ENCODE data around the gene INTS2.

The INTS2 gene

GRCh38 chr17:61878520-61878919 lies 49.3 kb downstream of the INTS2 start:
- no peaks in the 10 kb centered on the region for H3K27me3 ChIP-seq (ENCODE audit: insufficient read depth, poor library complexity, severe bottlenecking)

GRCh38 chr17:61877837-61878236 lies 49.9 kb downstream of the INTS2 start:
- Histone ChIP-seq H3K27ac (replicated peaks) (no peak overlapping the region), H3K27me3 (ENCODE audit: insufficient read depth, poor library complexity, severe bottlenecking) (no peaks in the 10 kb centered on the region), H3K4me3 (replicated peaks; ENCODE audit: insufficient read depth, low read length) (no peak overlapping the region)
- no peak for DNase-seq (ENCODE audit: low read depth in 1 of 2, low spot score in 1 of 2)
- TF ChIP-seq SPI1 (IDR thresholded peaks at IDR 0.05; ENCODE audit: borderline replicate concordance, low read depth) (no peak), GABPA (IDR thresholded peaks at IDR 0.05; ENCODE audit: low read depth) (no peak), REST (IDR thresholded peaks at IDR 0.05; ENCODE audit: insufficient replicate concordance, low read depth) (no peak), CTCF (IDR thresholded peaks at IDR 0.05; ENCODE audit: insufficient read depth, low read length) (no peak), POLR2AphosphoS5 (IDR thresholded peaks at IDR 0.05; ENCODE audit: low read depth) (no peak)

More at GRCh38 chr17:61878520-61878919, 49.3 kb downstream of the INTS2 start:
- H3K27ac ChIP-seq (replicated peaks) = no peak overlapping the region
- TF ChIP-seq REST (IDR thresholded peaks at IDR 0.05; ENCODE audit: insufficient replicate concordance, low read depth) = no peak
- H3K4me3 ChIP-seq (replicated peaks; ENCODE audit: insufficient read depth, low read length) = no peak overlapping the region
- no peak for DNase-seq (ENCODE audit: low read depth in 1 of 2, low spot score in 1 of 2)

GRCh38 chr17:61875804-61876203 lies 52.0 kb downstream of the INTS2 start:
- H3K27me3 ChIP-seq (ENCODE audit: insufficient read depth, poor library complexity, severe bottlenecking) = no peaks in the 10 kb centered on the region
- H3K27ac ChIP-seq (replicated peaks) = no peak overlapping the region
- TF ChIP-seq SPI1 (IDR thresholded peaks at IDR 0.05; ENCODE audit: borderline replicate concordance, low read depth) (no peak), CTCF (IDR thresholded peaks at IDR 0.05; ENCODE audit: insufficient read depth, low read length) (no peak), GABPA (IDR thresholded peaks at IDR 0.05; ENCODE audit: low read depth) (no peak), POLR2AphosphoS5 (IDR thresholded peaks at IDR 0.05; ENCODE audit: low read depth) (no peak), REST (IDR thresholded peaks at IDR 0.05; ENCODE audit: insufficient replicate concordance, low read depth) (no peak)
- DNase-seq (ENCODE audit: low read depth in 1 of 2, low spot score in 1 of 2) = no peak
- H3K4me3 ChIP-seq (replicated peaks; ENCODE audit: insufficient read depth, low read length) = no peak overlapping the region

- Histone ChIP-seq H3K27ac (replicated peaks) (no peak overlapping the region), H3K27me3 (ENCODE audit: insufficient read depth, poor library complexity, severe bottlenecking) (no peaks in the 10 kb centered on the region), H3K4me3 (replicated peaks; ENCODE audit: insufficient read depth, low read length) (no peak overlapping the region)
- no peak for TF ChIP-seq REST (IDR thresholded peaks at IDR 0.05; ENCODE audit: insufficient replicate concordance, low read depth)
- no peak for TF ChIP-seq CTCF (IDR thresholded peaks at IDR 0.05; ENCODE audit: insufficient read depth, low read length)
- TF ChIP-seq SPI1 (IDR thresholded peaks at IDR 0.05; ENCODE audit: borderline replicate concordance, low read depth) = no peak
- TF ChIP-seq POLR2AphosphoS5 (IDR thresholded peaks at IDR 0.05; ENCODE audit: low read depth) = no peak
- no peak for TF ChIP-seq GABPA (IDR thresholded peaks at IDR 0.05; ENCODE audit: low read depth)
- DNase-seq (ENCODE audit: low read depth in 1 of 2, low spot score in 1 of 2) = no peak
These were observed 52.5 kb downstream of the INTS2 start for GRCh38 chr17:61875285-61875684.
